ENCODE results near the gene GPR31.

GPR31 gene

DNA sequence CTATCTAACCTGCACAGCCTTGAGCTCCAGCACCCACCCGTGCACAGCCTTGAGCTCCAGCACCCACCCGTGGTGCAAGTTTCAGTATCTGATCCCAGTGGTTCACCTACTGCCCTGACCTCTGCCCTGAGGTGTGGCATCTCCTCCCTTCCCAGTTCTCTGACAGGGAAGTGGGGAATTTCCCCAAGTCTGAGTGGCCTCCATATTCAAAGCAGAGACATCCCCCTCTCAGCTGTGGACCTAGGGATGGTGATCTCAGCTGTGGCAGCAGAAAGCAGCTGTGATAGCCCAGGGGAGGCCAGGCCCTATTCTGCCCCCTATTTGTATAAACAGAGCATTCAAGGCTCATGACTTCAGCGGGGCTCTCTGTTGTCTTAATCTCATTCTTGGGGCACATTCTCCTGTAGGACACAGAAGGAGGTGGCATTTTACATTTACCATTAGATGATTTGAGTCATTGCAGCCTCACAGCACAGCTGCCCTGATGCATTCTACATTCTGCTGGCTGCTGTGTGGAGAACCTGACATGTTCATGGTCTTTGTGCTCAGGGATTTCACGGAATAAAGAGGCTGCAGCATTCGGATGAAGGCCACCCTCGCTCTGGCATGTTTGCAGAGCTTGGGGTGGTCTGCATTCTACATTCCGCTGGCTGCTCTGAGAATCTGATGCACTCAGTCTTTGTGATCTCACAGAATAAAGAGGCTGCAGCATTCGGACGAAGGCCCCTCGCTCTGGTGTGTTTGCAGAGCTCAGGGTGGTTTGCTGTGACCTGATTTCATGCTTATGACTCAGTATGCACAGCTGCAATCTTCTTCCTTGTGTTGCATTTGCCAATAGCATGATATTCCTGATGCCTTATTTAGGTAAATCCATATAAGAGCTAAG is 16.9 kb downstream of the GPR31 start:
- in situ Hi-C loops (cut with MboI; ENCODE audit: low sequenced_read_pairs), result no loop called here

DNA sequence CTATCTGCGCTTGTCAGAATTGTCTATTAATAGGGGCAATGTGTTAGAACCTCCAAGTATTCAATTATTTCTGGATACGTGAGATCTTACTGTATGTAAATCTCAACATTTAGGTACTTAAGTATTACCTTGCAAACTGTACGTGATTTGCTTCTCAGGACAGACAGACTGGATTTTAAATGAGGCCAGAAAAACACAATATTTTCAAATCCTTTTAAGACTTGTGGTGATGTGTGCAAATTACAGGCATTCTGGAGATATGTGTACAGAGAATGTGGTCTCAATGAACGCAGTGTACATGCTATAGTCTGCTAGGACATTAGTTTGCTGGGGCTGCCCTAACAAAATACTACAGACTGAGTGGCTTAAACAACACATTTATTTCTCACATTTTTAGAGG is 18.0 kb downstream of the GPR31 start:
- in situ Hi-C loops (cut with MboI; ENCODE audit: low sequenced_read_pairs), result loop anchor here (10.0 kb wide), 1 partner anchor 365 kb away; no protein-coding TSS in a partner anchor

GRCh38 chr6:167137881-167138280 is 19.9 kb downstream of the GPR31 start:
- in situ Hi-C loops (cut with MboI; ENCODE audit: low sequenced_read_pairs), result loop anchor here (10.0 kb wide), 1 partner anchor 363 kb away; no protein-coding TSS in a partner anchor

GRCh38 chr6:167137081-167137480 is 20.7 kb downstream of the GPR31 start:
- in situ Hi-C loops (cut with MboI; ENCODE audit: low sequenced_read_pairs), result loop anchor here (10.0 kb wide), 1 partner anchor 362 kb away; no protein-coding TSS in a partner anchor

GRCh38 chr6:167136376-167136775 is 21.4 kb downstream of the GPR31 start:
- in situ Hi-C loops (cut with MboI; ENCODE audit: low sequenced_read_pairs), result loop anchor here (10.0 kb wide), 1 partner anchor 362 kb away; no protein-coding TSS in a partner anchor

GRCh38 chr6:167134448-167135328 is 23.1 kb downstream of the GPR31 start:
- in situ Hi-C loops (cut with MboI; ENCODE audit: low sequenced_read_pairs), result loop anchor here (10.0 kb wide), 1 partner anchor 360 kb away; no protein-coding TSS in a partner anchor

DNA sequence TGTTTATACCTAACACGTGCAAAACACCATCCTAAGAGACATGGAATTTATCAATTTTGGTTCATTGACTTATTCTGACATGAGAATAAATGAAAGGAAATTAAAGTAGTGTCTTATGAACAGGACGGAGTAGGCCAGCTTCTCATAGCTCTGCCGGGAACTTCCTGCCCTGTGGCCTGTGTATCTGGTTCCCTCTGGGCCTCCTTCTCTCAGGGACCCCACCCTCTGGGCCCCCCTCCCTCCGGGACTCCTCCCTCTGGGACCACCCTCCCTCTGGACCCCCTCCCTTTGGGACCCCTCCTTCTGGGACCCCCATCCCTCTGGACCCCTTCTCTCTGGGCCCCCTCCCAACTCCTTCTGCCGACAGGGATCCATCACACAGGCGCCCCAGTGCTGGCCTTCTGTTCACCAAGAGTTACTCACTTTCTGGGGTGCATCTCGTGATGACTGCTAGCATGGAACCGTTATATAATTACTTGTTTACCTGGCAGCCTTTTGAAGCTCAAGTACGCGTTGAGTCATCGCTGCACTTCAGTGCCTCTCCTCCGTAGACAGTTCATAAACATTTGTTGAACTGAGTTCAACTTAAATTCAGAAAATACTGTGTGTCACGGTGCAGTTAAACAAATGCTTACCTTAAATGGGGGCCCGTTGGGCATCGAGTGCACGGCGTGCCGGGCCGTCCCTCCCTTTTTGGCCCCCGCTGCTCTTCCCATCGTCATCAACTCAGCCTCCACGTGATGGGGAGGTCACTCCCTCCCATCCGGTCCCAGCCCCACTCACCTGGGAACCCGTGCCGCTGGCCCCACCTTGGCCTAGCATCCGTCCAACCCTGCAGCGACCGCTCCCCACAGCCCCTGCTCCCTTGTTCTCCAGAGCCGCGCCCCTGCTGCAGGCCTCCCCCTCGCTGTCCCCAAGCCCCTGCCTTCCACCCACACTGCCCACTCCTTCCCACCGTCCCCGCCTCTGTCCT is 26.8 kb downstream of the GPR31 start:
- in situ Hi-C loops (cut with MboI; ENCODE audit: low sequenced_read_pairs), result loop anchor here (10.0 kb wide), 1 partner anchor 356 kb away; no protein-coding TSS in a partner anchor

DNA sequence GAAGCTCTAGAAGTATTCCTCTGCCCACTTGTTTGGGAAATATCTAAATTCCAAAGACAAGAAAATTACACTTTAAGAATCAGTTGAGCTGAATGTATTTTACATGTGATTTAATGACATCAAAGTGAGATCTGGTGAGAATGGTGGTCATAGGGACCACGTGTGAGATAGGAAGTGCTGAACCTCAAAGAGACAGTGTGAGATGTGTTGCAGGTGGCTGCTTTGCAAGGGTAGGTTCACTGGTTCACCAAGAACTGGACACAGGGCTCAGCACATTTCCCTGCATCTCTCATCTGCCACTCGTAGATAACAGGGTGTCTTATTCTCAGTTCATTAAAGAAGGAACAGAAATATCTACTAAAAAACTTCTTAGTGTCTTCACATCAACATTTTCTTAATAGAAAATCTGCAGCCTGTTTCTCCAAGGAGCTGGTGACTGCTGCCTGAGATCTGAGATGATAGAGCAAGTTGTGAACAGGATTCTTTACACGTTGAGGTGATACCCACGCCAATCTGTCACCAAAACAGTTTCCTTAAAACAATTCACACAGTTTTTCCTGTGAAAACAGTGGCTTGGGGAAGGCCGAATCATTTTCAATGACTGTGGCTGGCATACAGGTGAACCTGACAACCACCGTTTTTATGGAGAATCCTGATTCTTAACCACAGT is 27.6 kb downstream of the GPR31 start:
- in situ Hi-C loops (cut with MboI; ENCODE audit: low sequenced_read_pairs), result loop anchor here (10.0 kb wide), 1 partner anchor 355 kb away; no protein-coding TSS in a partner anchor

- in situ Hi-C loops (cut with MboI; ENCODE audit: low sequenced_read_pairs), result no loop called here
Observed at GRCh38 chr6:167129562-167129961, 28.2 kb downstream of the GPR31 start.

GRCh38 chr6:167129159-167129558 is 28.6 kb downstream of the GPR31 start:
- in situ Hi-C loops (cut with MboI; ENCODE audit: low sequenced_read_pairs), result no loop called here

DNA sequence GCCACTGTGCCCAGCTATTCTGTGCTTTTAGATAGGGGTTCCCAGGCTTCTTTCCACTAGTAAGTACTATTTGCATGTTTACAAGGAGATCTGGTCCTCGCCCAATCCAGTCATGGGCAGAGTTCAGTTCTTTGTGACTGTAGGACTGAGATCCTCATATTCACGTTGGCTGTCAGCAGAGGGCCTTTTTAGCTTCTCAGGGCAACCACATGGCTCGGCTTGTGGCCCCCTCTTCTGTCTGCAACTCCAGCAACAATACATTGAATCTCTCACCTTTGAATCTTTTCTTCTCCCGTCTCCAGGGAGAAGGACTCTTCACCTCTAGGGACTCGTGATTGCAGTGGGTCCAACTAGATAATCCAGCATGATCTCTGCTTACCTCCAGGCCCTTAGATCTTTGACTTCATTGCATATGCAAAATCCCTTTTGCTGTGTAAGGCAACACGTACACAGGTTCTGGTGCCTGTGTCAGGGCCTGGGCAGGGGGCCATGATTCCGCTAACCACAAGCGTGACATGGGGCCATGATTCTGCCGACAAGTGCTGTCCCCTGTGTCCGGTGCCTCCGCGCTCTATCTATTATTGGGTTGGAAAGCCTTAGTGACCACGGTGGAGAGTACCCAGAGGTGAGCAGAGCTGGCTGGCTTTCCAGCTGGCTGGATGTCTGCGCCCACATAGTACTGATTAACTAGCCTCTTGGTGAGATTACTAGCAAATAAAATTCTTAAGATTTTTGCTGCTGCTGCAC is 29.8 kb downstream of the GPR31 start:
- in situ Hi-C loops (cut with MboI; ENCODE audit: low sequenced_read_pairs), result no loop called here

- in situ Hi-C loops (cut with MboI; ENCODE audit: low sequenced_read_pairs), result no loop called here
Observed at GRCh38 chr6:167125855-167126349, 31.9 kb downstream of the GPR31 start.

GRCh38 chr6:167125410-167125809 is 32.4 kb downstream of the GPR31 start:
- in situ Hi-C loops (cut with MboI; ENCODE audit: low sequenced_read_pairs), result no loop called here

DNA sequence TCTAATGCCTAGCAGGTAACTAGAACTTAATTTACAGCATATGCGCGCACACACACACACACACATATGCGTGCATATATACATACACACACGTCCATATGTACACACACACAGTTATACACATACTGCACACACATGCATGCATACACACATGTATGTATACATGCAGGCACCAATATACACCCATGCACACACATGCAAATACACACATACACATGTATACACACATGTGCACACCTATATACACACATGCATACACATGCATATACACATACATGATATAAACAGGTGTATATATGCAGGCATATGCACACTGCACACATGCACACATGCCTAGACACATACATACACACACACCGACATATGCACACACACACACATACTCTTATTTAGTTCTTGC is 33.0 kb downstream of the GPR31 start:
- in situ Hi-C loops (cut with MboI; ENCODE audit: low sequenced_read_pairs), result no loop called here

DNA sequence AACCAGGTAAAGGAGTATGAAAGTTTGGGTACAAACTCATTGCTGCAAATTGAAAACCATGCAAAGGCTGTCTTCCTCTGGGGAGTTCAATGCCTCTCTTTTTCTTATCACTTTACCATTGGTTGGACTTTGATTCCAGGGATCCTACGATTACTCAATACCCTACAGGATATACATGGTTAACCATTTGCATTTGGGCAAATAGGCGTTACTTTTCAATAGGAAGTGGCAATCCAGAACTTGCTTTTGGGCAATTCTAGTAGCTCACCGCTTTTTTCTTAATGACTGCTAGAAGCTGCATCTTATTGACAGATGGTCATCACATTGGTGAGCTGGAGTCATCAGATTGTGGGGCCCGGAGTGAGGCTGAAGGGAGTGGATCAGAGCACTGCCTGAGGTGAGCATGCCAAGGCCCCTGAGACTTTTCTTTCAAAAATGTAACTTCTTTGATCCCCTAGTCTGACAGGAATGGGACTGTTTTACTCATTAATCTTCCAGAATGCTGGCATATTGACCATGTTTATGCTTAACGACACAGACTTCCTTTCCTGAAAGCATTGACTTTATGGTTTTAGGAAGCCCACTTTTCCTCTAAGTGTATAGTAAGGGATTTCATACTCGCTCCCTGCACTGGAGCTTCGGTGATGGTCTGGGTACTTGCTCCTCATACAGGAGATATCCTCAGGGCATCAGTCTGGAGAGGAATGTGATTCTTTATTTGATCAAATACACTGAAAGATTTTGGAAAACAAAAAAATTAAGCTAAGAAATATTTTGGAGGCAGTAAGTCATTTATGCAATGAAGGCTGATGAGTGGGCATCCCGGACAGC is 34.7 kb downstream of the GPR31 start, which contains the start of gene CCR6:
TSS of gene CCR6 (plus strand) at position 270 of the 831 bp plus-strand sequence. CDS start 13,039 bp downstream, outside the sequence.
- in situ Hi-C loops (cut with MboI; ENCODE audit: low sequenced_read_pairs), result no loop called here

- in situ Hi-C loops (cut with MboI; ENCODE audit: low sequenced_read_pairs), result no loop called here
Observed at GRCh38 chr6:167122041-167122826, 35.5 kb downstream of the GPR31 start.

- in situ Hi-C loops (cut with MboI; ENCODE audit: low sequenced_read_pairs), result no loop called here
Observed at GRCh38 chr6:167121335-167121841, 36.4 kb downstream of the GPR31 start.

All from HL-60/S4 (cell line).